Epithelial cell of prostate (primary cell): ENCODE data around the gene LAMA2.

Experiments
- DNase-seq: peaks from one replicate; pipeline ENCODE4 v3.0.0-alpha.2; 2011; ENCODE audit warnings: low read depth, low spot score
- H3K27ac ChIP-seq: fragments of 450-650 bp; 2 replicates; pipeline ENCODE4 v1.5.1; 2017; ENCODE audit warnings: mild to moderate bottlenecking

LAMA2 gene

DNA sequence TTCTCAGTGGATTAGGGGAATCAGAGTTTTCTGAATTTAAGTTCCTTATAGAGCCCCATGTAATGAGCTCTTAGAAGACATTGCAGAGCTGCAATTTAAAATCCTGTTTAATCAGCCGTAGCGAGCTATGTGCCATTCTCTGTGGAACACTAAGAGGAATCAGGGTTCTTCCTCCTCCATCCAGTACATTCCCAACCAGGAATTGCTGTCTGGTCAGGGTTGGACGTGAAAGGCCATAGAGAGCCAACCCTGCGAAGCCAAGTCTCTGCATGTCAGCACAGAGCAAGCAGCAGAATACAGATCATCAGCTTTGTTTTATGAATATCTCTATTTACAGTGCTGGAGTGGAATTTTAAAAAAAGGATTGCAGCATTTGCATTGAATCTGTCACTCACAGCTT, 366.0 kb downstream of the LAMA2 start:
- H3K27ac ChIP-seq: no peak overlapping the region
- no peak for DNase-seq

DNA sequence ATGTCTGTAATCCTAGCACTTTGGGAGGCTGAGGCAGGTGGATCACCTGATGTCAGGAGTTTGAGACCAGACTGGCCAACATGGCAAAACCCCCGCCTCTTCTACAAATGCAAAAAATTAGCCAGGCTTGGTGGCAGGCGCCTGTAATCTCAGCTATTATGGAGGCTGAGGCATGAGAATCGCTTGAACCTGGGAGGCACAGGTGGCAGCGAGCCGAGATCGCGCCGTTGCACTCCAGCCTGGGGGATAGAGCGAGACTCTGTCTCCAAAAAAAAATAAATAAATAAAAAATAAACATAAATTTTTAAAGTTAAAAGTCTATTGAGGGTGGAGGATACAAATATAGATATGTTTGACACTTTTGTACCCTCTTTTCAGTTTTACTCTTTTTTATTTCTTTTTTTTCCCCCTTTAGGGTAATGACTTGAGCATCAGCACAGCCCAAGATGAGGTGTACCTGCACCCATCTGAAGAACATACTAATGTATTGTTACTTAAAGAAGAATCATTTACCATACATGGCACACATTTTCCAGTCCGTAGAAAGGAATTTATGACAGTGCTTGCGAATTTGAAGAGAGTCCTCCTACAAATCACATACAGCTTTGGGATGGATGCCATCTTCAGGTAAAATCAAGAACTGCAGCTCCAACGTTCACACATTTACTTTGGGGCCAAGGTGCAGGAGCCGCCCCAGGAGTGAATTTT, 368.9 kb downstream of the LAMA2 start:
- no peak overlapping the region for H3K27ac ChIP-seq
- peak; percentile 24 for DNase-seq

DNA sequence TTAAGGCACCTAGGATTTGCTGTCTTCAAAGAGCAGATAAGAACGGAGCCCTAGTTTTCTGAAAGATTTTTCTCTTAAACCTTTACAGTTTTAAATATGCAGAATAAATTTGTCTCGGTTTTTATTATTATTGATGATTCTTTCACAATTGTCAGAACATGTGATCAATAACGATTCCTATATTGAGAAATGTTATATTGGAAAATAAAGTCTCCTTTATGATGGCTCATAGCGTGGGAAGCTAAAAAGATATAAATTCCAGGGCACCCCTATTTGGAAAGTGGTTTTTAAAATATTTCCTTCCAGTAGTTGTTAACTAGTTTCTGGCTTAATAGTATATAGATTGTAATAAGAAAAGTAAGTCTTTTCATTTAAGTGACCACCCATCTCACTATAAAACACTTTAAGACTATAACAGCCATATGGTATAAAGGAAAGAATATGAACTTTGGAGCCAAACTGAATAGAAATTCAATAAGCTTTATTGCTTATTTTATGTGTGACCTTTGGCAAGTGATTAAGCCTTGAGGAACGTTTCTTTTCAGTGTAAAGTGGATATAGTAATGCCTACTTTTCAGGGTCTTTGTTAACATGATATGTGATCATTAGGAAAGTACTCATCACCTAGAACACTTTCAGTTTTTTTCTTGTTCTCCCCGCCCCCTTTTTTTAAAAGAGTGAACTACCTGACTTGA, 369.6 kb downstream of the LAMA2 start:
- H3K27ac ChIP-seq: no peak overlapping the region
- no peak for DNase-seq

DNA sequence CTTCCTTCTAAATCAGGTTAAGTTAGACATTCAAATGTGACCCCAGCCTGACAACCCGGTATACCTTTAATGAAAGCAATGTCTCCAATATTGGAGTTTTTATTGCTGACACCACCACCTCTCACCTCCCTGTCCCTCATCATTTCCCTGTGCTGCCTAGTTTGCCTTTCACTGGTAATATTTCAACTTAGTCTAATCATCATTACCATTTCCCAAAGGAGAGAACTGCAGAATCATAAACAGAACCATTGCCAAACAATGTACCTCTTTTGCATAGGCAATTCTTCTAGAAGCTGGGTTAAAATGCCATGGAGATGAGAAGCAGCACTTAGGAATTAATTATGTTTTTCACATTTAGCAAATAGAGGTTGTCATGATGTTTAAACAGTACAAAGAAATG, 370.3 kb downstream of the LAMA2 start:
- DNase-seq: no peak
- no peak overlapping the region for H3K27ac ChIP-seq

DNA sequence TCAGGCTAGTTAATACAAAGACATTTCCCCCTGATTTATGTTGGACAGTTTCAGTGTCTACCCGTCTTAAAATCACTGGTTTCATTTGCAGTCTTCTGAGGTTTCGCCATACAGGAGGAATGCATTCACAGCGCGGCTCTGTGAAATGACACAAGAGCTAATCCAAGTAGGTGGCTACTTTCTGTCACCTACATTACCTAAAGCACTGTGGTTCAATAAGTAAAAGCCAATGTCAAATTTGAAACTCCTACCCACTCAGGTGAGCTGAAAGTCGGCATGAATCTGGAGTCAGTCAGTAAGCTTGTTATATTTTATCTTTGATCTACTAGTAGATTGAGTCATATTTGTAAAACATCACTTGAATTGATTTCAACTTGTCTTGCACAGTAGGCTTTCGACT, 370.8 kb downstream of the LAMA2 start:
- no peak overlapping the region for H3K27ac ChIP-seq
- no peak for DNase-seq

DNA sequence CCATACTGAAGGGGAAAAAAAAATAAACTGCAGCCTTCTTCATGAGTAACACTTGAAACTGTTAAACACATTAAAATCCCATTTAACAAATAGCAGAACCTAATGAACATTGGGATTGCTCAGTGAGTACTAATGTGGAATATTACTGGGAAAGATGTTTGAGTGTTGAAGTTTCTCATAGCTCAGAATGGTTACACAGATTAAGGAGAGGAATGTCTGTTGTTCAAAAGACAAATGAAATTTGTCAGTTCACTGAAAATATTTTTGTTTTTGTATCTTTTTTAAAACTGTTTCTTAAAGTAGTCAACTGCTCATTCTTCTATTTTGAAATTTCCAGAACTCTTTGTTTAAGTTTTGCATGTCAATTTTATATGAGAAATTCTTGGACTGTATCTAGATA, 374.3 kb downstream of the LAMA2 start:
- H3K27ac ChIP-seq: no peak overlapping the region
- DNase-seq: no peak

DNA sequence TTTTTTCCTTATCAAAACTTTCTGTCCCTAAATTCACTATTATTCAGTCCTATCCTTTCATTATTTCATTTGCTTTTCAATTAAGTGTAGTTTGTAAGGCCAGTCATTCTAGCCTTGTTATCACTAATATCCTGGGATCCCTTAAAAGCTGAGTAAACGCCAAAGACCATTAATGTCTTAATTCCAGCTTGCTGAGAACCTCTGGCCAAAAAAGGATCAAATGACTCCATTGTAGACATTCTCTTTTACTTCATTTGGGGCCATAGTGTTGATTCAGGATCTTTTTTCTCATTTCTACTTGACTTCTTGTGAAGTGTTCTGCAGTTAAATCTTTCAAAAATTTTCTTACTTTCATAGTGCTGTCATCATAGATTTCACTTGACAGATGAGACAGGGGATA, 379.7 kb downstream of the LAMA2 start:
- no peak overlapping the region for H3K27ac ChIP-seq
- DNase-seq: no peak

DNA sequence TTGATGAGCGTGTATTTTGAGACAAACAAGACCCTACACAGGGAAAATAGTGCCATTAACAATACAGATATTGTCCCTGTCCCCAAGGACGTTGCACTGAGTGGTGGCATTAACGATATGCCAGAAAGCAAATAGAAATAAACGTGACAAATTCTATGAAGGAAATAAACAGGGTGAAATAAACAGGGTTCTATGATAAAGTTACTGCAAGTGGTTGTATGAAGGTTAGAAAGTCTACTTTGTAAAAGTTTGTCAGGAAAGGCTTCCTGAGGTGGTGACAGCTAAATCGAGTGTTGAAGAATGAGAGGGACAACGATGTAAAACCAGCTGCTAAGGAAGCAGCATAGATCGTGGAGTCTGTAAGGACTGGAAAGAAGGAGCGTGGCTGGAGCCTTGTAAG, 380.2 kb downstream of the LAMA2 start:
- no peak for DNase-seq
- no peak overlapping the region for H3K27ac ChIP-seq

DNA sequence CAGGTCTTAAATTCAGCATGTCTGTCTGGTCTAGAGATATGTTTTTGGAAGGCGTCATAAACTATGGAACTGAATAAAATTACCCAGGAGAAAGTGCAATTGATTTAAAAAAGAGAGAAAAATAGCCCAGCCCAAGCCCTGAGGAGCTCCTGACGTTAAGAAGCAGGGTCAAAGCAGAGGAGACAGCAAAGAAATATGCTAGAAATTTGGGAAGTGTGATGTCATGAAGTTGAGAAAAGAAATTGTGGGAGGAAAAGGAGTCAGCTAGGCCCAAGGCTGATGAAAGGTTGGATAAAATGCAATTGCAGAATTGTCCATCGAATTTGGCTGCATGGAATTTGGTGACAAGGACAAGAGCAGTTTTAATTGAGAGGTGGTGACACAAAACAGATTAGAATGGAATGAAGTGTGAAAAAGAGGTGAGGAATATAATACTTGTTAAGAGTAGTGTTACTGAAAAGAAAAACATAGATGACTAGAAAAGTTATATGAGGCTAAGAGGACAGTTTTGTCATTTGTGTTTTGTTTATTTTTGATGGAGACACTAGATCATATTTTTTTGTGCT, 381.6 kb downstream of the LAMA2 start:
- H3K27ac ChIP-seq: no peak overlapping the region
- DNase-seq: no peak

DNA sequence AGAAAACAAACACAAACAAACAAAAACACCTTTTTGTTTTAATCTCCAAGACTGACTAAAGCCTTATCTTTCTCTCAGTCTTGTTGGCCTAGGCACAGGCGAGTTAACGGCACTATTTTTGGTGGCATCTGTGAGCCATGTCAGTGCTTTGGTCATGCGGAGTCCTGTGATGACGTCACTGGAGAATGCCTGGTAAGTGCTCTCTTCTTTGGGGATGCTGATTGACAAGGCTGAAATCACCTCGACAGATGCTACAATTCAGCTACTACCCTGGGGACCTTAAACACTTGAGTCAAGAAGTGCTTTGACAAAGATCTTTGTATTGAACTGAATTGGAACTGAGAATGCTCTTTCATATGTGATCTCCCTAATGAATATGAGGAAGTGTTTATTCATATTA, 384.1 kb downstream of the LAMA2 start:
- H3K27ac ChIP-seq: no peak overlapping the region

DNA sequence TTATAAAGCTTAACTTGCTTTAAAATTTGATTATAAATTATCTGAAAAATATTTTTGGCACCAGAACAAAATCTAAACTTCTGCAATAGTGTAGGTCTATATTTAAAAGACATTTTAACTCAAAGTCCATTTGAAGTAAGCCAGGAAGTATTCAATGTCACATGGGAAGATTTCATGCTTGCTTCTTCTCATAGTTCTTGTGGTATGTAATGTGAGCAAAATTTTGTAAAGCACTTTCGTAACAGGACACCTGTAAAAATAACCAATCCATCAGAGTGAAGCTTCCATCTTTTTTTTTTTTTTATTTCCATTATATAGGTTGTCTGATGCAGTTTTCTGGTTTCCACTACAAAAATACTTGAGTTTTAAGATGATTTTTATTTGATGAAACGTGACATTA, 386.1 kb downstream of the LAMA2 start:
- no peak overlapping the region for H3K27ac ChIP-seq
- DNase-seq: no peak

More for the DNA sequence above, 384.1 kb downstream of the LAMA2 start:
- DNase-seq: no peak

DNA sequence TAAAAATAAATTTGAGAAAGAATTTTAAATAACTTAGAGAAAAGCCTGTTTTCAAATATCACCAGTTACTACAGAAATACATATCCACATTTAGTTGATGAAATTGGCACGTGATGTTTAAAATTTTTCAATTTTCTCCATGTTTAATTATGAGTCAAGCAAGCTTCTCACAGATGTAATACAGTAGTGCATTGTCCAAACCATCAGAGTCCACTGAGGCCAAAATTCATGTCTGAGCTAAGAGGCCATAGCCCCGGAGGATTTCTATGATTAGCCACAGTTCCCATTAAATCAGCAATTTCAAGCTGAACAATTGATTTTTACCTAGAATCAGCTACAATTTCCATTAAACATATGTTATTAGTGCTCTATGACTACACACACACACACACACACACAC, 387.0 kb downstream of the LAMA2 start:
- no peak for DNase-seq
- H3K27ac ChIP-seq: no peak overlapping the region

DNA sequence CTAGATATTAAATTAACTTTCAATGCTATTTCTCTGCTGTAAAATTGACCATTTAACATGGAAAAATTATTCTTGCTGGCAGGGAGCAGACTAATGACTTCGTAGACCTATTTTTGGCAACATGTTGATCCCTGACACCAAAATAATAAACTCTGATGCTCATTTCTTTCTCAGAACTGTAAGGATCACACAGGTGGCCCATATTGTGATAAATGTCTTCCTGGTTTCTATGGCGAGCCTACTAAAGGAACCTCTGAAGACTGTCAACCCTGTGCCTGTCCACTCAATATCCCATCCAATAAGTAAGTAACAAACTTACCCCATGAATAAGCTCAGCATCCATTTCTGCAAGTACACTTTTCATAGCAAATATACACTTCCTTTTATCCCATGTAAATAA, 387.5 kb downstream of the LAMA2 start:
- H3K27ac ChIP-seq: no peak overlapping the region
- DNase-seq: no peak

DNA sequence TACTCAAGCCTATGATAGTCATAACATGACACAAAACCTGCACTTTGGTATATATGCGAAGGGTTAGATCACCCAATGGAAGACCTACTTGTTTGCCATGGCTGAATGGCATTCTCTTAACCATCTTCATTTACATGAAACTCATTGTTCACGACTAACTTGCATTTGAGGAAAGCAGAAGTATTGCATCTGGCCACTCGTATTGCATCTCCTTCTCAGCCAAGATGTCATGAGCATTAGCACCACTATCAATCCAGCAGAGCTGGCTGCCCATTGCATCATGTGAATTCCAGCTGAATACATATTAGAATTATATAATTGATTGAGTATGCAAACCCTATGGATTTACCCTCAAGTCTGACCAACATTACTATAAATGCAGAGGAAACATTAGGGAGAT, 390.2 kb downstream of the LAMA2 start:
- DNase-seq: no peak
- H3K27ac ChIP-seq: no peak overlapping the region

DNA sequence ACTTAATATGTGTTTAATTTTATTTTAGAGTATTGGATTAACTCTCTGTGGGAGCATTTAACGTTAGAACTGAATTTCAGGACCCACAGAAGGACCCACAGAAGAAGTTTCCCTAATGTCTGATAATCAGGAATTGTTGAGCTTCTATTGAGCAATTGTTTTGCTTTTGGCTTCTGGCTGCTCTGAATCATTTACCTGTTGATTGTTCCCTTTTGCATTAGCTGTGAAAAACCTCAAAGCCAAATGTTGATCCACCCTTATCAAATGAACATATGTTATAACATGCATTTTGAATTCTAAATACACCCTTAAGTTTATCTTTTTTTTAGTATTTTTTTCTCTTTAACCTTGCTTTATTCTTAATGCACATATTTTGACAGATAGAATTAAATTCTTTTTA, 393.5 kb downstream of the LAMA2 start:
- H3K27ac ChIP-seq: no peak overlapping the region
- no peak for DNase-seq

DNA sequence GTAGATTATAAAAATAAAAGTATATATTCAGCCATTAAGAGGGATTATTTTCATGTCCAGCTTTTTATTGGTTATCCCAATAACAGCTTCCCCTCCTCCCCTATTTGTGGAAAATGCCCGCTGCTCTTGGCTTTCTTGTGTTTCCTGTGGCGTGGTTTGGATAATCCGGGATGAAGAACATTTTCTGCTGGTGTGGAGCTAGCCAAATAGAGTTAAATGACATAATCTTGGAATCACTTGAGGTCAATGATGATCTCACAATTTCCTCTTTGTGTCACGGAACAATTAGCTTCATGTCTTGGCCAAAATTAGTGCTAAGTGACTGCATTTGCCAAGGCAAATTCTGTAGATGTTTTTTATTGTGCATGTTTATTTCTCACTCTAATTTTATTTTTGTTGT, 394.0 kb downstream of the LAMA2 start:
- DNase-seq: no peak
- H3K27ac ChIP-seq: no peak overlapping the region

DNA sequence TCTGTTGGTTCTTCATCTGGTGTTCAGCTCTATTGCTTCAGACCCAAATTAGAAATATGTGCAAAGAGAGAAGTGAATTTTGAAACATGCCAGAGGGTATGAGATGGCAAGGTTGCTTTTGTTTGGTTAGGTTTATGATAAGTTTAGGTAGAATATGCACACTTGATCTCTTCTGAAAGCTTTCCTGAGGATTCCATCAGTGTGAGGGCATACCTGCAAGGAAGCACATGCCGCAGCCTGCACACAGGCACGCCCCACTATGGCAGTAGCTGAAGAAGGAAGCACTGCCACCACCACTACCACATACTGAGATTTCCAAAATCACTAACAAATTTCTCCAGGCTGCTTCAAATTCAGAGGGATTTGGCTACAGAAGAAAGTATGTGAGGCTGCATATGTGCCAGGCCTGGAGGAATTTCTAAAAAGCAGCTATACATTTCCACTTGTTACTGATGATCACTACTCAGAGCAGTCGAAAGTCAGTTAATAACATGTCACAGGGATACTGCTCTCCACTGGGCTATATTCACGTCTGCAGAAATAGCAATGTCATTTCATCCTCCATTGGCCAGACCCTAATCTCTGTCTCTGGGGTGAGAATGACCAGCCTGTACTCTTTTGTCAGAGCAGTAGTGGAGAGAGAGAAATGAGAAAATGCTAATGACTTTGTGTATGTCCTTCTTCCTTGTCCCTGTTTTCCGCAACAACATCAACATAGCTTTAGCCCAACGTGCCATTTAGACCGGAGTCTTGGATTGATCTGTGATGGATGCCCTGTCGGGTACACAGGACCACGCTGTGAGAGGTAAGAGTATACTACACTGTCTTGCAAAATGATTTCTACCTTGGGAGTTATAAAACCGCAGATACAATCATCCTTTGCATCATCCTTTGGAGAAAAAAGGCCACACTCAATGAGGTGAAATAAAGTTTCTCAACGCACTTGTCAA, 396.7 kb downstream of the LAMA2 start:
- no peak for DNase-seq
- H3K27ac ChIP-seq: no peak overlapping the region

DNA sequence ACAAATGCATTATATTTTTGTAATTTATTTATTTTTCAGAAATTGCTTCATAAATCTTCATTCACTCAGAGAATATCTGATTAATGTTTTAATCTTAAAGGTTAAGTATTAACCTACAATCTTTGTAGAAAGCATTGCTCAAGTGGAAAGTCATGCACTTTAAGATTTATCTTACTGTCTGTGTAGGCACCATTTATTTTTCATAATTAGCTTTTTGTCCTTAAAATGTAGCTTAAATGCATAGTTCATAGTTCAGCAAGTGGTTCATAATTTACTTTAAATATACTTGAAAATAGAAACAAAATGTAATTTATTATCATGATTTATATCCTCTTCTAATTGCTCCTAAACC, 397.3 kb downstream of the LAMA2 start:
- no peak for DNase-seq
- no peak overlapping the region for H3K27ac ChIP-seq

DNA sequence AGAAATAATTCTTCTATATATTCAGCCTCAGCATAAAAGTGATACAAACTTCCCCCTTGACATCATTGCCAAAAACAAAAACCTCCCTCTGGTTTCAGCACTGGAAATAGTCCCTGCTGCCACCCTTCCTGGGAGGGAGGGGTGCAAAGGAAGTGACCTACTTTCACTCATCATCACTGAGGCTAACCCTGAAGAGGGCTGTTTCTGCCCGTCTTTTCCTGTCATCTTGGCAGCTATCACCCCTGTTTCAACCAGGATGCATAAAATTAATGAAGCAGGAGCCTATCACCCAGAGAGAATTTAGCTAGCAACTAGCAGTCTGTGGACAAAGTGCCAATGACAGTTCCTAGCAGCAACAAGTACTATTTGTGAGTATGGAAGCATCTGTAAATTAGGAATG, 397.8 kb downstream of the LAMA2 start:
- no peak for DNase-seq
- no peak overlapping the region for H3K27ac ChIP-seq

DNA sequence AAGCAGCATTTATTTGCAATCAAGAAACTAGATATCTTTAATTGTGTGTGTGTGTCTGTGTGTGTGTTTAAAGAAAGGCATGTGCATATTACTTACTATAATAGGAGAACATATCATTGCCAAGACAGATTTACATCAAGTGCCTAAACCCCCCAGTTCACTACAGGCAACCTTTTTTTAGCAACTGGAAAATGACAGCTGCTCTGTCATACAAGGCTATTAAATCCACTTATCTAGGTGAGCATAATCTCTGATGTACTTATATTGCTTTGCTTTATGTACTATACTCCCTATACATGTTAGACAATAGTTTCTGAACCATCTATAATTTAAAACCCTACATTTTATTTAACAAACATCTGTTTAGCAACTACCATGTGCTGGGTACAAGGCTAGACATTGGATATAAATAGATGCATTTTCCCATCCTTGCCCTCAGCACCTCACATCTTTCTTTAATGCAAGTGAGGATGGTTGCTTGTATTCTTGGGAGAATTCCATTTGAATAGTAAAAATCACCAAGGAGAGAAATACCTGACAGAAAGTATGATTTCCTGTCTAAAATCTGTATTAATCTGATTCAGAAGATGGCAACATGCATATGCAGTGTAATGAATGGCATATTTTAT, 398.3 kb downstream of the LAMA2 start:
- no peak overlapping the region for H3K27ac ChIP-seq
- no peak for DNase-seq
